ENCODE data around the gene PRAC2.

DNA sequence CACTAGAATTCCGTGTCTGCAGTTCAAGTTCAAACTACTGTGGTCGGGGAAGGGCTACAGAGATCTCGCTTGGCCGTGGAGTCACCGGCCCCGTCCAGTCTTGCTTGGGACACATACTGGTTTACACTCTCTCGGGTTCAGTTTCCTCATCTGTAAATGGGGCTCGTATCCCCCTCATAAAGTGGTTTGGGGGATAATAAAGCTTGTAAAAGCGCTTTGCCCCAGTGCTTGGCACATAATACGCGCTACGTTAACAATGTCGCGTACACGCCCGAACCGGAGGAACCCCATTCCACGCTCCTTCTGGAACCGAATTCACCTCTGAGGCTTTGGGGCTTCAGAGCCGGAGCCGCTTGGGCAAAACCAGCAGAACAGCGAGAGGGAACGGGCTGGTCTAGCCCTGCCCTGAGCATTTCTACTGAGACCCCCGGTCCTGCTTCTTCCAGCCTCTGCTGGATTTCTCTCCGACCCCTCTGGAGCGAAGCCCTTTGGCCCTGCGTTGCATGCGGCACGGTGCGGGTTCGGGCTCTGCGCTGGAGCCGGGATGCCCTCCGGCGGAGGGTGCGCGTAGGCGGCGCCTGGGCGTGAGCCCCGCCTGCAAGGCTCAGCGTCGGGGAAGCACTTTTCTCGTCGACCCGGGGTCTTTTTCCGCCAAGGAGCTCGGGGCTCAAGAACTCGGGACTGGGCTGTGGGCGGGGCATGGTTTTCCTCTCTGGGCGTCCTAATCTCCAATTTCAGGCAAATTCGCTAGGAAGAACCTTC is 31.7 kb downstream of the PRAC2 start:
- TF ChIP-seq EZH2 (IDR thresholded peaks at IDR 0.05; ENCODE audit: insufficient read depth, poor library complexity, severe bottlenecking), result peak; percentile 94
- TF ChIP-seq EZH2phosphoT487 (IDR thresholded peaks at IDR 0.05; ENCODE audit: insufficient read depth, low read depth), result no peak

All from GM23248 (cell line).